ENCODE measurements around the gene STRIP1. TPM values are rescaled to one million over a fixed set of nuclear protein-coding genes. Genes with fewer than 3 reads are reported as not detected.

STRIP1 gene
- total and polyA plus RNA-seq, 2 of the 8 experiments (the other 6 are each of a cell fraction or from before 2014, with no cell fraction given) = 21.3 to 45.6 TPM

DNA sequence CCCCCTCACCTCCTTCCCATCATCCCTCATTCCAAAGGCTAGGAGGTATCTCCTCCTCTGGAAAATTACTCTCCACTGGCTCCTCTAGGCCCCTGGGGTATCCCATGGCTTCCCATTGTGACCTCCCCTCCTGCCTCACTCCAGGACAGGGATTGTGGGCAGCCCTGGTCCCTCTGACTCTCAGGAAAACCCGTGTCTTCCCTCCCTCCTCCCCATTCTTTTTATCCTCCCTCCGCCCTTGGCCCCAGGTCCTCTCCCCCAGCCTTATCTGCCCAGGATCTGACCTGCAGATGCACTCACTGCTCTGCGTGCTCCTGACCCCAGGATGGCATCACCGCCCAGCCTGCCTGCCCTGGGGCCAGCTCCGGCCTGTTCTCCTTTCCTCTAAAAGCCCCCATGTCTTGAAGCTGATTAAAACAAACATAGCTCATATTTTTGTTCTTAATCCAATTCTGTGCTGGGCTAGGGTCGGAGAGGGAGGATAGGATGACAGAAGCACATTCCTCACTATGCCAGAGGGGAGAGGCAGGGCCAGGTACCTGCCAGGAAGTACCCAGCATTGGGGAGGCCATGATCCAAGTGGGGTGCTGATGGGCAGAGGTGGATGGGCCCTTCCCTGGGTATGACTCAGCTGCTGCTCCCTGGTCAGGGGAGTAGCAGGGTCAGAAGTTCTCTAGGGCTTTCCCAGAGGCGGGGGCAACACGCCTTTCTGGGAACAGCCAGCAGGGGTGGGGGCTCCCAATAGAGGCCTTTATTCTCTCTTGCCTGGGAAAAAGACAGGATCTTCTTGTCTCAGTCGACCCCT, 64.0 kb downstream of the STRIP1 start:
- CTCF ChIA-PET (ENCODE audit: partially characterized antibody) = interaction anchor here (0.9 to 52.4 kb wide), 6 partner anchors 9 to 362 kb away, joined by 3 to 1450 read pairs (median 425); partner anchors contain the start of genes ALX3, KCNC4, STRIP1 and UBL4B
- FAIRE-seq = no peak
- H3K14ac ChIP-seq (ENCODE audit: insufficient read length) = no peak overlapping the region
- no peak overlapping the region for H3K56ac ChIP-seq (replicated peaks; ENCODE audit: insufficient read length, low read depth, low read length)
- no peak overlapping the region for H2BK5ac ChIP-seq (ENCODE audit: low read depth, low read length)
- TF ChIP-seq JUN (IDR thresholded peaks at IDR 0.05; ENCODE audit: low read depth, low read length) (no peak), POLR2A (IDR thresholded peaks at IDR 0.05; ENCODE audit: control extremely low read depth in 1 of 2, low read depth in 2 of 2, low read length in 2 of 2) (no peak)
- H4K8ac ChIP-seq (ENCODE audit: extremely low read depth, insufficient read depth, low read length) = no peak overlapping the region
- no peak overlapping the region; the same call in 1 of the 2 replicates for H2BK12ac ChIP-seq (ENCODE audit: low read depth, low read length)
- no peak overlapping the region for H2AFZ ChIP-seq (ENCODE audit: low read length)
- WGBS, 2 experiments (ENCODE audit: extremely low coverage in 1 of 2, insufficient coverage in 1 of 2, insufficient read length in 1 of 2, insufficient replicate concordance in 2 of 2, low coverage in 1 of 2, low lambda C conversion rate in 2 of 2, missing lambda C conversion rate in 1 of 2) = 75% methylated on average over 7 of the region's 9 CpGs; no CpG with 5 or more reads in 1 of the 2 experiments
- H3K36me3 ChIP-seq (ENCODE audit: control insufficient read depth in 2 of 4, insufficient read depth in 4 of 4, low read length in 3 of 4) = no peaks in the 10 kb centered on the region
- no peak overlapping the region for H2BK15ac ChIP-seq (ENCODE audit: low read length)
- H2BK120ac ChIP-seq (replicated peaks; ENCODE audit: low read depth, low read length) = no peak overlapping the region
- no peak for DNase-seq (ENCODE audit: low read depth in 1 of 2, low spot score in 2 of 2)
- H3K4me3 ChIP-seq (ENCODE audit: extremely low read depth in 1 of 4, insufficient read depth in 2 of 4, low read depth in 3 of 4, low read length in 4 of 4) = no peak overlapping the region
- H3K27me3 ChIP-seq (replicated peaks in 1 of 4; ENCODE audit: control insufficient read depth in 3 of 4, extremely low read depth in 1 of 4, insufficient read depth in 3 of 4, low read length in 3 of 4) = no peaks in the 10 kb centered on the region; a peak in 2 of 7 replicates
- H3K79me2 ChIP-seq (ENCODE audit: control insufficient read depth in 1 of 2, insufficient read depth in 2 of 2, low read length in 2 of 2) = no peaks in the 10 kb centered on the region
- no peak overlapping the region for H3K4me2 ChIP-seq (ENCODE audit: insufficient read depth in 1 of 2, low read depth in 2 of 2, low read length in 2 of 2)
- H4K20me1 ChIP-seq (replicated peaks in 1 of 2; ENCODE audit: control insufficient read depth in 1 of 2, insufficient read depth in 2 of 2, low read length in 2 of 2) = no peaks in the 10 kb centered on the region
- H3K79me1 ChIP-seq (ENCODE audit: low read depth, low read length) = no peaks in the 10 kb centered on the region
- no peaks in the 10 kb centered on the region for H3K9me3 ChIP-seq (ENCODE audit: insufficient read depth in 2 of 2, low read depth in 1 of 2, low read length in 1 of 2)
- no peaks in the 10 kb centered on the region for H3K23me2 ChIP-seq (ENCODE audit: low read depth, low read length)
- H3K27ac ChIP-seq (ENCODE audit: low read depth, low read length) = no peak overlapping the region
- POLR2A ChIA-PET (ENCODE audit: partially characterized antibody) = interaction anchor here (0.9 to 1.6 kb wide), 2 partner anchors 7 to 28 kb away, joined by 3 to 4 read pairs; partner anchors contain the start of gene ALX3
- H3K18ac ChIP-seq (ENCODE audit: extremely low read depth, low read length) = no peak overlapping the region
- H4K5ac ChIP-seq (ENCODE audit: insufficient read length, low read depth, low read length) = no peak overlapping the region
- H3K9ac ChIP-seq (replicated peaks in 1 of 4; ENCODE audit: extremely low read depth in 1 of 4, low read depth in 3 of 4, low read length in 3 of 4) = no peak overlapping the region
- H3K4ac ChIP-seq (replicated peaks; ENCODE audit: insufficient read length, low read depth, low read length) = no peak overlapping the region
- H3K23ac ChIP-seq (ENCODE audit: insufficient read length) = no peak overlapping the region
- no peaks in the 10 kb centered on the region for H3K4me1 ChIP-seq (replicated peaks in 1 of 4; ENCODE audit: control insufficient read depth in 3 of 4, insufficient read depth in 4 of 4, low read length in 3 of 4)
- no peak overlapping the region for H2BK20ac ChIP-seq (ENCODE audit: low read length)
- no peak overlapping the region for H4K91ac ChIP-seq (replicated peaks; ENCODE audit: insufficient read length, low read length)
- H2AK5ac ChIP-seq (ENCODE audit: low read depth, low read length) = no peak overlapping the region
